SW480 (cell line): Measurements from ENCODE around the gene KLF16.
A peak's percentile ranks its signal among the peaks of the same experiment; 100 is the strongest.

Experiments used
- DNase-seq: peaks from one replicate; pipeline ENCODE4 v3.0.0-alpha.2; 2016; ENCODE audit warnings: low spot score

KLF16 gene

GRCh38 chr19:1855040-1855827 lies 8.1 kb downstream of the KLF16 start:
- peak; percentile 78 for DNase-seq

- no peak for DNase-seq
These were observed 8.8 kb downstream of the KLF16 start for GRCh38 chr19:1854542-1855039.

DNA sequence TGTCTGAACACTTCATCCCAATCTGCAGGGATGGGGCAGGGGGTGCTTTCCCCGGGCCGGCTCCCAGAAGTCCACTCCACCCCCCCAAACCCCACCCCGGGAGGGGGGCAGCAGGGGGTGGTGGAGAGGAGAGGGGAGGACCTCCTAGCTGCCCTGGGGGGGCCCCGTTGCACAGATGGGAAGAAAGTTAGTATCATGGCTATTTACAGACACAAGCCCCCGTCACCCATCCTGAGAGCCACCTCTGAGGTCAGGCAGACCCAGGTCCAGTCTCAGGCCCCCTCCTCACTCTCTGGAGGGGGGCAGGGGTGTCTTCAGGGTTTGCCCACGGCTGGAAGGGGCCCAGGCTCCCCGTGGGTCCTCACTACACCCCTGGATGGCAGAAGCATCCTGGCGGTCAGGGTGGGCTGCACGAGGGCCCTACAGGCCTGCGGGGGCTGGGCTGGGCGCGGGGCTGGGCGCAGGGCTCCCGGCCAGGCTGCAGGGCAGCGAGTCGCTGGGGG lies 9.3 kb downstream of the KLF16 start:
- DNase-seq = no peak

DNA sequence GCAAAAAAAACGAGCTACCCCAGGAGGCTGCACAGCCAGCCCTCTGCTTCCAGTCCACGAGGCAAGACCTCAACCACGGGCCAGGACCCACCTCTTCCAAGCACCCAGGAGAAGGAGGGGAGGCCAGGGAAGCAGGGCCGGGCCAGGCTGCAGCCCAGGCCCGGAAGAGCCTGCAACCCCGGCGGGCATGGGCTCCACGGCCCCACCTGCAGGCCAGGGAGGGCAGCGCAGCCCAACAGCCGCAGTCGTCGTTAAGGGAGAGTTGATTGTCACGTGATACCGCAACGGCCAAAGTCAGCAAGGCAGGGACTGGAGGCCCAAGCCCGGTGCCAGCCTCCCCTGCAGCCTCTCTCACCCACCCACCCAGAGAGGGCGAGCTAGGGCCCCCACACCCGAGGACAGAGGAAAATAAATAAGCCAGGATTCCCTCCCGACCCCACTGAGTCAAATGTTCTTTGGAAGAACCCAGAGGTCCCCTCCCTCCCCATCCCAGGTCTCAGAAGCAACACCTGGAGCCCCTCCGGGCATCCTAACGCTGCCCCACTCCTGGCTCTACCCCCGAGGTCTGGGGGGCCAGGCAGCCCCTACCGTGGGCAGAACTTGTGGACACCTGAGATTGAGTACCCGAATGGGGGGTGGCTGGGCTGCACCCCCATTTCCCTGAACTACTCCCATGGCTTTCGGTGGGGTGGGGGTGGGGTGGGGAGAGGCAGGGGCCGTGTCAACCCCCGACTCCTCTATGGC lies 9.9 kb downstream of the KLF16 start:
- peak; percentile 56 for DNase-seq

GRCh38 chr19:1852581-1853128 lies 10.7 kb downstream of the KLF16 start:
- DNase-seq = no peak

- no peak for DNase-seq
These were observed 11.5 kb downstream of the KLF16 start for GRCh38 chr19:1851654-1852580.

DNA sequence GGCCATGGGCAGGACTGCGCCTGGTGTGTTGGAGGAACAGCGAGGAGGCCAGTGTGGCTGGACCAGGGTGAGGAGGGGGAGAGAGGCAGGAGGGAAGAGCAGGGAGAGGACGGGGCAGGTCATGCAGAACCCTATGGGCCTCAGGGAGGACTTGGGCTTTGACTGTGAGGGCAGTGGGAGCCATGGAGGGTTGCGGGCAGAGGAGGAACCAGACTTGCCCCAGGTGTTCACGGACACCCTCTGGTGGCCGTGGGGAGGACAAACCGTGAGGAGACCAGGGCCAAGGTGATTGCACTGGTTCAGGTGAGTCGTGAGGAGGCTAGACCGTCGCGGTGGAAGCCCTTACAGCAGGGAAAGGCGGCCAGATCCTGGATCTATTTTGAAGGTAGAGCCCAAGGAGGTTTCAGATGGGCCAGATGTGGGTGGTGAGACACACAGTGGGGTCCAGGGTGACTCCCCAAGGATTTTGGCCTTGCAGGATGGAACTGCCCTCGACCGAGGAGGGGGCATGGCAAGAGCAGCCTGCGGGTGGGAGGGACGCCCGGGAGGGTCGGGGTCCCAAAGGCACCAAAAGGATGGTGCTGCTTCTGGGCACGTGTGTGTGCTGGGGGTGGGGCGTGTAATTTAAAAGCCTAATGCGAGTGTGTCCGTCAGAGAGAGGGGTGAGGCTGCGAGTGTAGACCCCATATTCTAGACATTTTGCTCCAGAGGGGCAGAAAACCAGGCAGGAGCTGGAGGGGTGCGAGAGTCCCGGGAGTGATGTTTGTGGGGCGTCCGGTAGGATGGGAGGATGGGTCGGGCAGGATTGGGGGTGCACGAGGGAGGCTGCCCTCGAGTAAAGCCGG lies 12.3 kb downstream of the KLF16 start:
- no peak for DNase-seq

DNA sequence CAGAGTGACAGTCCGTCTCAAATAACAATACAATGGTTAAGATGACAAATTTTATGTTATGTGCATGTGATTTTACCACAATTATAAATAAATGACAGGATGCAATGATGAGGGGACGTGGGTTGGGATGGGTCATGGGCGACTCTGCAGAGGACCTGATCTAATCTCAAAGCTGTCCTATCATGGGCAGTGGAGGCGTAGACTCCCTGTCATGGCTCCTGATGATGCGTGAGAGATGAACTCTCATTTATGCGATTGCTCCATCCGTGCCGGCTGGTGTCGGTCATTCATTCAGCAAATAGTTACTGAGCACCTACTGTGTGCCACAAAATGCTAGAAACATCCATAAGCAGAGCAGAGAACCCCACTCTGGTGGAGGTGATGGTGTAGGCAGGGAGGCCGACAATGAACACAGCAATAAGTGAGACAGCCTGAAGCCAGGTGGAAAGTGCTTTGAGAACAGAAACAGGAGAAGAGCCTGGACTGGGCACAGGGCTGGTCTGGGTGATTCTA lies 13.4 kb downstream of the KLF16 start:
- no peak for DNase-seq

- DNase-seq = no peak
These were observed 14.3 kb downstream of the KLF16 start for GRCh38 chr19:1849132-1849474.

GRCh38 chr19:1848399-1849131 lies 14.8 kb downstream of the KLF16 start, which contains the start of gene REXO1:
Gene REXO1, minus strand, starts transcription at chr19:1848483. Its CDS starts 125 bp downstream, at chr19:1848358.
- DNase-seq = peak; percentile 76

- no peak for DNase-seq
These were observed 15.5 kb downstream of the KLF16 start for GRCh38 chr19:1847684-1848398.

GRCh38 chr19:1847348-1847683 lies 16.1 kb downstream of the KLF16 start:
- DNase-seq = no peak

GRCh38 chr19:1846517-1847204 lies 16.7 kb downstream of the KLF16 start:
- DNase-seq = no peak

- DNase-seq = no peak
These were observed 17.7 kb downstream of the KLF16 start for GRCh38 chr19:1845642-1846041.

GRCh38 chr19:1845125-1845515 lies 18.3 kb downstream of the KLF16 start:
- DNase-seq = no peak

- no peak for DNase-seq
These were observed 18.8 kb downstream of the KLF16 start for GRCh38 chr19:1844513-1845124.

DNA sequence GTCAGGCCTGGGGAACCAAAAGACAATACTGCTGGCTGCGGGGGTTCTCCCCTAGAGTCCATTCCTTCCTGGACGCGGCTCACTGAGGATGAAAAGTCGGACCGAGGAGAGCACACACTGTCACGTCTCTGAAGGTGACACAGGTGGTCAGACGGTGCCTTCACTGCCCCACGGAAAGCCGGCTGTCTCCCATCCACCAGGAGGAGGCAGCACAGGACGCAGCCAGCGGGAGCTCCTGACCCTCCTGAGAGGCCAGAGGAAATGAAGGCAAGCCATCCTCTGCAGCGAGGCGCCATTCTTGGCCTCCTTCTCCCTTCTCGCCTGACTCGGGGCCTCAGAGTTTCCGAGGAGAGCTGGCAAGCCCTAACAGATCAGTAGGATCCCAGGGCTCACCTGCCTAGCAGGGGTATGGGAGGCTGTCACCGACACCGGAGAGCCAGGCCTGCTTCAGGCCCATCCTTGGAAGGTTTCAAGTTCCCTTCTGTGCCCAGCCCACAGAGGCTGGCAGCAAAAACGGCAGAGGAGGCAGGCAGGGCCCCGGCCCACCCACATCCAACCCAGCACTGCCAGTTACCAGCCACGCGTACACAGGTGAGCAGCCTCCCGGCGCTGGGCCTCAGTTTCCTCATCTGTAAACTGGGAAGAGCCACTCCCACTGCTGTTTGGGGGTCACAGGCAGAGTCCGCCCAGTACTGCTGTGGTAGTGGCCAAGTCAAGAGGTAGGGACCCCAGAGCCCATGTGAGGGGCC lies 19.6 kb downstream of the KLF16 start:
- no peak for DNase-seq
